Mesenchymal stem cell (in vitro differentiated cells and primary cell): ENCODE results near the gene RBM43.

Experiments used
- DNase-seq: peaks from one replicate; pipeline ENCODE4 v3.0.0-alpha.2; 2013
- H2AFZ ChIP-seq: one replicate; pipeline ENCODE4 v1.6.1; 2013; ENCODE audit warnings: low read depth, mild to moderate bottlenecking, control low read depth, inconsistent platforms, low read length, moderate library complexity
- H2AK5ac ChIP-seq: 2 replicates; pipeline ENCODE4 v1.6.1; 2013; ENCODE audit warnings: low read length, moderate library complexity, mild to moderate bottlenecking, inconsistent platforms; ENCODE audit not compliant: severe bottlenecking
- H2BK120ac ChIP-seq: one replicate; pipeline ENCODE4 v1.6.1; 2013; ENCODE audit warnings: low read depth, mild to moderate bottlenecking, inconsistent platforms, low read length, moderate library complexity
- H2BK12ac ChIP-seq, 2 experiments: one replicate each; pipeline ENCODE4 v1.6.1; 2013; ENCODE audit warnings: inconsistent platforms in 2 of 2, low read length in 2 of 2, mild to moderate bottlenecking in 2 of 2, moderate library complexity in 2 of 2, control low read depth in 1 of 2
- H2BK15ac ChIP-seq: one replicate; pipeline ENCODE4 v1.6.1; 2013; ENCODE audit warnings: mild to moderate bottlenecking, low read depth, inconsistent platforms; ENCODE audit not compliant: poor library complexity, severe bottlenecking
- H2BK5ac ChIP-seq: 2 replicates; pipeline ENCODE4 v1.6.1; 2013; ENCODE audit warnings: low read depth, mild to moderate bottlenecking, low read length, control low read depth, inconsistent platforms; ENCODE audit not compliant: poor library complexity, severe bottlenecking
- H3K14ac ChIP-seq, 2 experiments: one replicate each; pipeline ENCODE4 v1.6.1; 2013; ENCODE audit warnings: inconsistent platforms in 2 of 2, low read length in 2 of 2, control low read depth in 1 of 2, mild to moderate bottlenecking in 1 of 2, moderate library complexity in 1 of 2
- H3K18ac ChIP-seq, 2 experiments: one replicate each; pipeline ENCODE4 v1.6.1; 2013; ENCODE audit warnings: inconsistent platforms in 2 of 2, low read length in 2 of 2, control low read depth in 1 of 2, low read depth in 1 of 2, mild to moderate bottlenecking in 1 of 2
- H3K23ac ChIP-seq, 2 experiments: one replicate each; pipeline ENCODE4 v1.6.1; 2013; ENCODE audit warnings: inconsistent platforms in 2 of 2, low read length in 2 of 2, mild to moderate bottlenecking in 2 of 2, moderate library complexity in 2 of 2, control low read depth in 1 of 2
- H3K27ac ChIP-seq: 2 replicates; pipeline ENCODE4 v1.5.1; 2013; ENCODE audit warnings: mild to moderate bottlenecking, moderate library complexity, low read length, control low read depth, inconsistent platforms; ENCODE audit not compliant: poor library complexity, severe bottlenecking
- H3K27me3 ChIP-seq, 2 experiments: 2 replicates each; pipeline versions ENCODE4 v1.6.1 to v1.7.0; 2013; ENCODE audit warnings: low read length in 2 of 2, mild to moderate bottlenecking in 2 of 2, moderate library complexity in 2 of 2, control low read depth in 1 of 2, inconsistent platforms in 1 of 2; ENCODE audit not compliant: control insufficient read depth in 1 of 2, insufficient read depth in 1 of 2
- H3K36me3 ChIP-seq, 2 experiments: 2 replicates each; pipeline versions ENCODE4 v1.6.1 to v1.7.0; 2013; ENCODE audit warnings: low read length in 2 of 2, control low read depth in 1 of 2, inconsistent platforms in 1 of 2, low read depth in 1 of 2, mild to moderate bottlenecking in 1 of 2; ENCODE audit not compliant: insufficient read depth in 2 of 2, control insufficient read depth in 1 of 2
- H3K4ac ChIP-seq, 2 experiments: one replicate each; pipeline ENCODE4 v1.6.1; 2013; ENCODE audit warnings: inconsistent platforms in 2 of 2, low read length in 2 of 2, mild to moderate bottlenecking in 2 of 2, moderate library complexity in 2 of 2, control low read depth in 1 of 2, low read depth in 1 of 2
- H3K4me1 ChIP-seq: 2 replicates; pipeline ENCODE4 v1.6.1; 2013; ENCODE audit warnings: low read depth, low read length, control low read depth; ENCODE audit not compliant: control insufficient read depth, insufficient read depth
- H3K4me2 ChIP-seq: 2 replicates; pipeline ENCODE4 v1.6.1; 2013; ENCODE audit warnings: low read length, mild to moderate bottlenecking, inconsistent platforms; ENCODE audit not compliant: poor library complexity, severe bottlenecking
- H3K4me3 ChIP-seq, 2 experiments: 2 replicates each; pipeline versions ENCODE4 v1.5.1 to v1.7.0; 2013; ENCODE audit warnings: low read length in 2 of 2, mild to moderate bottlenecking in 2 of 2, control low read depth in 1 of 2, low read depth in 1 of 2; ENCODE audit not compliant: insufficient read depth in 1 of 2
- H3K79me1 ChIP-seq: replicated peaks from 2 replicates; pipeline ENCODE4 v1.6.1; 2013; ENCODE audit warnings: mild to moderate bottlenecking, control low read depth, low read length, inconsistent platforms; ENCODE audit not compliant: poor library complexity, severe bottlenecking
- H3K9ac ChIP-seq: 2 replicates; pipeline ENCODE4 v1.7.0; 2013; ENCODE audit warnings: mild to moderate bottlenecking, low read length, moderate library complexity
- H3K9me3 ChIP-seq: 2 replicates; pipeline ENCODE4 v1.7.0; 2013; ENCODE audit warnings: mild to moderate bottlenecking, low read length; ENCODE audit not compliant: control insufficient read depth
- H4K8ac ChIP-seq: one replicate; pipeline ENCODE4 v1.6.1; 2013; ENCODE audit warnings: inconsistent platforms, mild to moderate bottlenecking, low read length, moderate library complexity
- H4K91ac ChIP-seq: one replicate; pipeline ENCODE4 v1.6.1; 2013; ENCODE audit warnings: mild to moderate bottlenecking, low read length, inconsistent platforms
- WGBS: methylation state at CpG from one replicate; pipeline ENCODE4 v1.1.7; 2013; ENCODE audit warnings: mixed read lengths; 5-methylcytosine and 5-hydroxymethylcytosine counted together

The RBM43 gene

DNA sequence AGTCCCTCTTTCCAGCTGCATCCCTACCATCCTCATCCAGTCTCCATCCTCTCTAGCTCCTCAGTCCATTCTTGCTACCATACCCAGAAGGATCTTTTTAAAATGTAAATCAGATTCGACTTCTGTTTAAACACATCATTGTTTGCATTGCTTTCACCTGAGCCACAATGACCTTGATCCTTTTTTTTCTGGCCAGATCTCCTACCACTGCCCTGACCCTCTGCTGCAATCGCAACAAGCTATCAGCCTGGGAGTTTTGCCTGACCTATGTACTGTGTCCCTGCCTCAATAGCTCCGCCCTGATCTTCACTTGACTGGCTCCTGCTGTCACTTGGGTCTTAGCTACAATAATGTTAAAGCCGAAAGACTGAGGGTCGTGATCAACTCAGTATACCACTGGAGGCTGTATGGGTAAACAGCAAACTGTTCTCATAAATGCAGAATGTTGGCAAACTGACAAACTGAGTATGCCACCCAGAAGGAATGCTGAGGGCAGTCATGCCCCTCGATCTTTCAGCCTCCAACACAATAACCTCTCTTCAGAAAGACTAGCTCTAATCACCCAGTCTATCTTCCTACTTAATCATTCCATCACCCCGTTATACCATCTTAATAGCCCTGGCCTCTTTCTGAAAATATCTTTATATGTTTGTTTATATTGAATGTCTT, 2.6 kb upstream of the RBM43 start:
- H3K4me2 ChIP-seq: no peak overlapping the region
- H3K18ac ChIP-seq: no peak overlapping the region
- 92% methylated on average over 6 of the region's 7 CpGs for WGBS
- no peaks in the 10 kb centered on the region for H3K79me1 ChIP-seq
- DNase-seq: no peak
- no peak overlapping the region for H2BK12ac ChIP-seq
- no peak overlapping the region for H3K14ac ChIP-seq
- H4K91ac ChIP-seq: no peak overlapping the region
- peaks cover 5% of the 10 kb centered on the region for H3K9me3 ChIP-seq
- H3K4me1 ChIP-seq: peaks cover 12% of the 10 kb centered on the region
- H3K4ac ChIP-seq: no peak overlapping the region
- H4K8ac ChIP-seq: no peak overlapping the region
- no peak overlapping the region for H2BK120ac ChIP-seq
- H2AK5ac ChIP-seq: no peak overlapping the region
- no peak overlapping the region for H2BK5ac ChIP-seq
- H3K36me3 ChIP-seq: peaks cover 0 to 2% of the 10 kb centered on the region in 2 experiments
- H3K23ac ChIP-seq: no peak overlapping the region
- no peak overlapping the region for H3K9ac ChIP-seq
- H3K4me3 ChIP-seq: no peak overlapping the region
- H3K27ac ChIP-seq: no peak overlapping the region
- no peak overlapping the region for H2AFZ ChIP-seq
- no peak overlapping the region for H2BK15ac ChIP-seq
- no peaks in the 10 kb centered on the region for H3K27me3 ChIP-seq

DNA sequence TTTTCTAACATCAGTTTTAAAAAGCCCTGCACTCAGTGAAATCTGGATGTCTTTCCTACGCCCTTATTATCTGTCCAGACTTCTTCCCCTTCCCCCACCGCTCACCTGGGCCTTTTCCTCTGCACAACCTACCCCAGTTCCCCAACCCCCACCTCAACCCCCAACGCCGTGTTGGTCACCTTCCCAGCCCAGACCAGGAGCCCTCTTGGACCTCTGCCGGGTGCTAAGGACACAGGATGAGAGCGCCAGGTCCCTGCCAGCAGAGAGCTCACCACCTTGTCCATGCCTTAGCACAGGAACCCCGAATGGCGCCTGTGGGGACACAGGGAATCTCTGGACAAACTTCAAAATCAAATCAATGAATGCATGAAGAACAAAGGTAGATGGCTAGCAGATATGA, 966 bp upstream of the RBM43 start:
- Histone ChIP-seq H4K91ac (no peak overlapping the region), H2BK12ac (peak overlapping the region in 1 of 2 experiments; percentile 21), H3K9ac (peak overlapping the region; percentile 99), H3K23ac (no peak overlapping the region), H3K4me3 (no peak overlapping the region), H3K9me3 (peaks cover 3% of the 10 kb centered on the region), H3K4me1 (peaks cover 17% of the 10 kb centered on the region), H2BK5ac (no peak overlapping the region), H3K18ac (no peak overlapping the region), H4K8ac (no peak overlapping the region), H3K4ac (no peak overlapping the region), H3K14ac (no peak overlapping the region), H2AFZ (no peak overlapping the region), H3K27me3 (no peaks in the 10 kb centered on the region), H2AK5ac (no peak overlapping the region), H3K4me2 (no peak overlapping the region), H2BK15ac (no peak overlapping the region), H2BK120ac (no peak overlapping the region), H3K27ac (no peak overlapping the region), H3K36me3 (no peaks in the 10 kb centered on the region), H3K79me1 (no peaks in the 10 kb centered on the region)
- WGBS: 87% methylated on average over 8 of the region's 8 CpGs
- DNase-seq: no peak

DNA sequence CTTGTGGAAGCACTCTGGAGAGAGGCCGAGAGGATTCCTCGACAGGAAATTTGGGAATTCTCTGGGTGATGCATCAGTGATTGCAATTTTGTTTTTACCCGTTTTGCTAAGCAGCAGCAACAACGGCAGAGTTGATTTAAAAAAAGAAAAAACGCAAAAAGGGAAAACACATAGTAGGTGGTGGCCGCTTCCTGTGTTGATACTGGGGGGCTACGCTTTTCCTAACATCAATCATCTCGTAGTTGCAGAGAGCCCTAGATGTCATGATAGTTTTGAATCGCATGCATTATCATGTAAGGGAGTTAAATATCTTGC, 271 bp upstream of the RBM43 start:
- Histone ChIP-seq H3K27me3 (no peaks in the 10 kb centered on the region), H4K91ac (no peak overlapping the region), H3K14ac (no peak overlapping the region), H3K18ac (peak overlapping the region; percentile 11 to 91), H3K4ac (no peak overlapping the region), H3K23ac (no peak overlapping the region), H3K36me3 (no peaks in the 10 kb centered on the region), H2BK5ac (no peak overlapping the region), H3K9ac (peak overlapping the region; percentile 99), H2BK12ac (no peak overlapping the region), H3K27ac (peak overlapping the region; percentile 60), H3K4me1 (peaks cover 22% of the 10 kb centered on the region), H2BK15ac (no peak overlapping the region), H3K9me3 (no peaks in the 10 kb centered on the region), H2AK5ac (no peak overlapping the region), H2AFZ (no peak overlapping the region), H3K4me3 (peak overlapping the region; percentile 62 to 88), H3K4me2 (peak overlapping the region; percentile 77), H3K79me1 (no peaks in the 10 kb centered on the region), H4K8ac (no peak overlapping the region), H2BK120ac (no peak overlapping the region)
- WGBS: 24% methylated on average over 9 of the region's 9 CpGs
- no peak for DNase-seq

DNA sequence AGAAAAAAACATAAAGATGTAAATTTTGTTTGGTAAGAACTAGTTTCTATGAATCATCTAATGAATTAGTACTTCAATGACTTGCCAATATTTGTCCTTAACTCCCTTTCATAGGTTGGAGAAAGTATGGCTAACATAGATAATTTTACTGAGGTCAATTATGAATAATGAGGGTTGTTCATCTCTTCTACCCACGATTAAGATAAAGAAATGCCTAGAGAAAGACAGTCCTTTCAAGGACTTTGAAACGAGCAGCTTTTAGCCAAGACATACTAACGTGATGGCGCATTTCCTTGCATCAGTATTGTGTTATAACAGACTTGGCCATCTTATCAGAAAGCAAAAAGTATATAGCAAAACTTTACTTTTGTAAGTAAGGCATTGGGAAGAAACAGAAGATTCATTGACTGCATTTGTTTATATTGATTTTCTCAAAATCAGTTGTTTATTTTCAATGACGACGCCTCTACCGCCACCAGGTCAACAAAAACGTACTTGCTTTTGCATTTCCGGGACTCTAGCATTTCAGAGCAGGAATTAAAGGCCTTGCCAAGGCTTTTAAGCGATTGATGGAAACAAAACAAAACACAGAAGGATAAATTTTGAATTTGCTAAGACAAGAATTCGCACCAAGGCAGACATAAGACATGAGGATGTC, 961 bp downstream of the RBM43 start:
- peak overlapping the region; percentile 97 for H2BK15ac ChIP-seq
- H2AFZ ChIP-seq: no peak overlapping the region
- peak overlapping the region; percentile 93 for H4K91ac ChIP-seq
- H2AK5ac ChIP-seq: no peak overlapping the region
- H3K4me2 ChIP-seq: peak overlapping the region; percentile 77
- no peaks in the 10 kb centered on the region for H3K36me3 ChIP-seq
- H3K18ac ChIP-seq: peak overlapping the region; percentile 83 to 95
- peak overlapping the region; percentile 99 for H2BK120ac ChIP-seq
- no peak overlapping the region for H3K14ac ChIP-seq
- H3K27ac ChIP-seq: peak overlapping the region; percentile 47
- H3K4me1 ChIP-seq: peaks cover 22% of the 10 kb centered on the region
- peak overlapping the region; percentile 76 to 96 for H3K4ac ChIP-seq
- H3K23ac ChIP-seq: no peak overlapping the region
- H3K27me3 ChIP-seq: no peaks in the 10 kb centered on the region
- H2BK12ac ChIP-seq: peak overlapping the region in 1 of 2 experiments; percentile 94
- H2BK5ac ChIP-seq: no peak overlapping the region
- H3K79me1 ChIP-seq: no peaks in the 10 kb centered on the region
- 50% methylated on average over 9 of the region's 11 CpGs for WGBS
- no peaks in the 10 kb centered on the region for H3K9me3 ChIP-seq
- peak overlapping the region; percentile 62 to 88 for H3K4me3 ChIP-seq
- H3K9ac ChIP-seq: peak overlapping the region; percentile 99
- H4K8ac ChIP-seq: peak overlapping the region; percentile 86
- no peak for DNase-seq
